ENCODE results near the gene ERO1A. TPM values are rescaled to one million over a fixed set of nuclear protein-coding genes. Genes with fewer than 3 reads are reported as not detected.

Gene ERO1A
- total and polyA plus RNA-seq, 9 of the 15 experiments (the other 6 are each of a cell fraction or from before 2014, with no cell fraction given): 11.0 to 46.2 (median 27.6) TPM

- in situ Hi-C loops (cut with MboI): no loop called here
- peak within 1 kb of the TSS; percentile 90 for H3K4me3 ChIP-seq
- intact Hi-C loops (cut with micrococcal nuclease): loop anchor here (1.0 kb wide), 1 partner anchor 11 kb away; no protein-coding TSS in a partner anchor
- ChIA-PET CTCF (ENCODE audit: low intra/inter-chr PET ratio) (no interaction called here), POLR2A (interaction anchor here (0.7 to 1.4 kb wide), 7 partner anchors 9 to 18 kb away, joined by 3 to 5 read pairs (median 4); partner anchors contain the start of gene ERO1A)
- no peaks in the 10 kb centered on the region for H3K9me1 ChIP-seq (ENCODE audit: control insufficient read depth, insufficient read depth, low read length)
- H3K27ac ChIP-seq (ENCODE audit: extremely low read depth, low read depth, low read length): peak within 1 kb of the TSS; percentile 95
- peak within 1 kb of the TSS; percentile 95 for H2AFZ ChIP-seq (ENCODE audit: low read depth, low read length)
- WGBS (ENCODE audit: insufficient coverage, low coverage, missing lambda C conversion rate): under 1% methylated on average over 21 of the region's 43 CpGs
- TSS peak; percentile 99 for BruUV-seq (replicated peaks)
- ATAC-seq: peak; percentile 97
- no peaks in the 10 kb centered on the region for H3K27me3 ChIP-seq (ENCODE audit: control insufficient read depth in 2 of 2, insufficient read depth in 2 of 2, low read length in 2 of 2)
- peak within 1 kb of the TSS; percentile 89 for H3K4me2 ChIP-seq (ENCODE audit: insufficient read depth, low read length)
- no peaks in the 10 kb centered on the region for H3K9me3 ChIP-seq (replicated peaks; ENCODE audit: control insufficient read depth, insufficient read depth, low read depth, low read length)
- peak; percentile 82 for FAIRE-seq
- peaks cover 0 to 3% of the 10 kb centered on the region in 2 experiments; a peak in 2 of 5 replicates for H3K4me1 ChIP-seq (replicated peaks in 1 of 2; ENCODE audit: control insufficient read depth in 2 of 2, insufficient read depth in 2 of 2, low read length in 2 of 2)
- peaks cover 36% of the 10 kb centered on the region for H3K36me3 ChIP-seq (ENCODE audit: control insufficient read depth, insufficient read depth, low read length)
- H3K79me2 ChIP-seq (ENCODE audit: control insufficient read depth, insufficient read depth, low read length): peaks cover 48% of the 10 kb centered on the region
- H3K9ac ChIP-seq (ENCODE audit: insufficient read depth in 1 of 2, low read depth in 2 of 2, low read length in 2 of 2): peak within 1 kb of the TSS; percentile 95 to 96
- no peaks in the 10 kb centered on the region for H4K20me1 ChIP-seq (replicated peaks; ENCODE audit: control insufficient read depth, insufficient read depth, low read length)
- DNase-seq (ENCODE audit: extremely low read depth in 1 of 4, low spot score in 3 of 4): peak; percentile 91 to 93 (median 92)
- TF ChIP-seq POLR2AphosphoS5 (IDR thresholded peaks at IDR 0.05; ENCODE audit: control insufficient read depth, insufficient read depth, low read depth, low read length): peak; percentile 94
- peak; percentile 5 for TF ChIP-seq ETV1 (tag; conservative IDR thresholded peaks at IDR 0.05; ENCODE audit: low read depth)
- TF ChIP-seq SP1 (CRISPR knock-in tag; IDR thresholded peaks at IDR 0.05): peak; percentile 57; the same call in 1 of the 2 replicates
- TF ChIP-seq MYC (IDR thresholded peaks at IDR 0.05; ENCODE audit: low read depth, low read length): peak; percentile 15; the same call in 1 of the 2 replicates
- TF ChIP-seq MYC (CRISPR knock-in tag; IDR thresholded peaks at IDR 0.05; ENCODE audit: borderline replicate concordance, low read depth): no peak
- peak; percentile 19 for TF ChIP-seq PRDM10 (IDR thresholded peaks at IDR 0.05; ENCODE audit: partially characterized antibody)
- TF ChIP-seq KDM5B (IDR thresholded peaks at IDR 0.05; ENCODE audit: insufficient replicate concordance, low read depth, low read length): peak; percentile 73
- TF ChIP-seq MECOM (CRISPR knock-in tag; IDR thresholded peaks at IDR 0.05): no peak
- TF ChIP-seq ZNF143 (CRISPR knock-in tag; IDR thresholded peaks at IDR 0.05): peak; percentile 62
- 0 out of 2 replicates have a peak, but pooled peaks have one; percentile 4 for TF ChIP-seq TOE1 (IDR thresholded peaks at IDR 0.05; ENCODE audit: borderline replicate concordance)
- TF ChIP-seq TOE1 (CRISPR knock-in tag; IDR thresholded peaks at IDR 0.05; ENCODE audit: borderline replicate concordance, low read depth): no peak
- 0 out of 2 replicates have a peak, but pooled peaks have one; percentile 26 for TF ChIP-seq SIN3B (IDR thresholded peaks at IDR 0.05; ENCODE audit: low read depth)
- peak; percentile 89 for TF ChIP-seq SUPT5H (IDR thresholded peaks at IDR 0.05)
- TF ChIP-seq MAFG (tag; conservative IDR thresholded peaks at IDR 0.05): peak; percentile 39
- TF ChIP-seq C11orf30 (IDR thresholded peaks at IDR 0.05; ENCODE audit: low read depth): peak; percentile 63
- TF ChIP-seq HMGN3 (IDR thresholded peaks at IDR 0.05; ENCODE audit: borderline replicate concordance, extremely low read depth, insufficient read length, low read depth, low read length): peak; percentile 41
- TF ChIP-seq PHF8 (IDR thresholded peaks at IDR 0.05; ENCODE audit: borderline replicate concordance, low read length): peak; percentile 92
- no peak for TF ChIP-seq ZNF165 (CRISPR knock-in tag; IDR thresholded peaks at IDR 0.05; ENCODE audit: borderline replicate concordance)
Measured at GRCh38 chr14:52706724-52707706, 11.7 kb upstream of the ERO1A start, which contains the start of gene PSMC6. PSMC6 (plus strand) TSS chr14:52707200; CDS start chr14:52707220, 20 bp downstream.

Data from K562 (cell line).